GM18499 (cell line): Measurements from ENCODE around the gene DNAH1.

ENCODE experiments used
- ATAC-seq: cut with Tn5 transposase; IDR thresholded peaks from one replicate; pipeline ENCODE4 v1.9.1; 2021; ENCODE audit warnings: moderate number of reproducible peaks; ENCODE audit not compliant: insufficient read depth, unreplicated experiment

DNAH1 gene

DNA sequence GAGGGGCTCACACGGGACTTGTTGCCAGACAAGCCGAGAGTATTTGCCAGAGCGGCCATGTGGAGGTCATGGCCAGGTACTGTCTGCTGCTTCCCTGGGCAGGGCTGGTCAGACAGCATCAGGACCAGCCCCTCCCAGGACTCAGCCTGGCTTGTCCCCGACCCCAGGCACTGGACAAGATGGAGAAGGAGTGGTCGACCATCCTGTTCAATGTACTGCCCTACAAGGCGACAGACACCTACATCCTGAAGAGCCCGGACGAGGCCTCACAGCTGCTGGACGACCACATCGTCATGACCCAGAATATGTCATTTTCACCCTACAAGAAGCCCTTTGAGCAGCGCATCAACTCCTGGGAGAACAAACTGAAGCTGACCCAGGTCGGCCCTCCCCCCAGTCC, 38.6 kb downstream of the DNAH1 start:
- ATAC-seq = no peak

DNA sequence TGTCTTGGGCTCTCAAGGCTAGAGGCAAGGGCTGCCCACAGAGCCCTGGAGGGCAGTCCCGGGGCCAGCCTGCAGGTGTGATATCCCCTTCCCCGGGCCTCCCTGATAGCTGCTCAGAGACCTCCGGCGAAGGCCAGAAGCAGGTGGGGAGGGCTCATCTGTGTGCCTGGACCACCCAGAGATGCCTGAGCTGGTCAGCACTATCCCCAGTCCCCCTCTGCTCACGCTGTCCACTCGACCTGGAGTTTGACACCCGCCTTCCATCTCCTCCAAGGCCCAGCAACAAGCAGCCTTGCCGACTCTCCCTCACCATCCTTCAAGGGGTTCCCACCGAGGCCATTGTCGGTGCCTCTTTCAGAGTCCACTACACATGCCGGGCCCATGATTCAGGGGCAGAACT, 39.4 kb downstream of the DNAH1 start:
- ATAC-seq = no peak

DNA sequence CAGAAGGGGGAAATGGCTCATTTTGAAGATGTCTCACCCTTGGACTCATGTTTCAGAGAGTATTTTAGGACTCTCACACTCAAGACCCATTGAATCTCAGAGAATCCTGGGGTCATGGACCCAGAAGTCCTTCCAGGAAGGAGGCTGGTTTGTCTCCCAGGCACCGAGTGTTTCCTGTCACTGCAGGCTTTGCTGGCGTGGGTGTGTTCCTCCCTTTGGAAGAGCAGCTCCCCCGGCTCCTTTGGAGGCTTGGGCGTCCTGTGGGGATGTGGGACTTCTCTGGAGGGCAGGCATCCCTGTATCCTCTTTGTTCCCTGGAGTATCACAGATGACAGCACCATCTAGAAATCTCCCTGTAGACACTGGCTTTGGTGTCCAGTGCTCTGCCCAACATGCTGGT, 40.0 kb downstream of the DNAH1 start:
- no peak for ATAC-seq

- ATAC-seq = no peak
These were observed 41.3 kb downstream of the DNAH1 start for GRCh38 chr3:52357151-52358080.

- ATAC-seq = no peak
These were observed 42.3 kb downstream of the DNAH1 start for GRCh38 chr3:52358362-52358940.

DNA sequence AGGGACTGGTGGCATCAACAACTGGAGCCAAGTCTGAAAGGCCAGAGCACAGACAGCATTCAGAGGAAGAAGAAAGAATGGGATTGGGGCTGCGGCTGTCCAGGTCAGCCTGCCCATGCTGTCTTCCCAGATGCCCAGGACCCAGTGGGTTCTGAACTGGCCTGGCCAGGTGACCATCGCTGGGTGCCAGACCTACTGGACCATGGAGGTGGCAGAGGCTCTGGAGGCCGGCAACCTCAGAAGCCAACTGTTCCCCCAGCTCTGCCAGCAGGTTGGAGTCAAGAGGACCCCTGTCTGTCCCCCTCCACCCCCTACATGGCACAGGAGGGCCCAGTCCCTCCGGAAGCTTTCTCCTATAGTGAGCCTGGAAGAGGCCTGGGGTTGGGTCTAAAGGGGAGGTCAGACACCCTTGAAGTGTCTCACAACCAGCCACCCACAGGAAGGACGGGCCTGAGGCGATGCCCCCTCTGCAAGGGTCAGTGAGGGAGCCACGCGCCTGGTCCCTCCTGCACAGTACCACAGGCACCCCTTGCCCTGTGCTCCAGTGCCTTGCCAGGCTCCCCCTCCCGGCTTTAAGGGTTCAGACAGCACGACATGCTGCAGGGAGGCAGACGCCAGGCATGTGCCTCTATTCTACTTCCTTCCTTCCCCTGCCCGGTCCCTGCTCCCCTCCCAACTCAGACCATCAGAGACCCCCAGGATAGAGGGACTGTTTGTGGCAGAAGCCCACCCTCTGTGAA, 43.2 kb downstream of the DNAH1 start:
- no peak for ATAC-seq

DNA sequence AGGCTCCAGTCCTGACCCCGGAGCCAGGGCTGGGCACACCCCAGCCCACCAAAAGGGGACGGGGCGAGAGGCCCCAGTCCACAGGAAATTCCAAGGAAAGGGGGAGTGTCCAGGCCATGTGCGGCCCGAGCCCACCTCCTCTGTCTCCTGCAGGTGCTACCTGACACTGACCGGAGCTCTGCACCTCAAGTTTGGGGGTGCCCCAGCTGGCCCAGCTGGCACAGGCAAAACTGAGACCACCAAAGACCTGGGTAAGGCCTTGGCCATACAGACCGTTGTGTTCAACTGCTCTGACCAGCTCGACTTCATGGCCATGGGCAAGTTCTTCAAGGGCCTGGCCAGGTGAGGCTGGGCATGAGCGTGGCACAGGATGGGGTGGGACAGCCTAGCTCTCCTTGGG, 44.9 kb downstream of the DNAH1 start:
- ATAC-seq = no peak

DNA sequence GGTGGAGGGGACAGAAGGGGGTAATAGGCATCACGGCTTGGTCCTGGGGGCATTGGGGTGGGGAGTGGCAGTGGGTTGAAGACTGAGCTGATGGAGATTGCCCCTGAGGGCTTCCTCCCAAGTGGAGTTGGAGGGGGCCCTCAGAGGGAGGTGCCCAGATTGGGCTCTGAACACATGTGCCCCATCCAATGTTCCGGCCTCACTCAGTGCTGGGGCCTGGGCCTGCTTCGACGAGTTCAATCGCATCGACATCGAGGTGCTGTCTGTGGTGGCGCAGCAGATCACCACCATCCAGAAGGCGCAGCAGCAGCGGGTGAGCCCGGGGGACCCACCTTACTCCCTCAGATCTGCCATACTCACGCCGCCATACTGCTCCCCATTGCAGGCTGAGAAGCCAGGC, 45.3 kb downstream of the DNAH1 start:
- ATAC-seq = no peak

GRCh38 chr3:52361898-52362297, 45.8 kb downstream of the DNAH1 start:
- ATAC-seq = no peak

- ATAC-seq = no peak
These were observed 48.4 kb downstream of the DNAH1 start for GRCh38 chr3:52364322-52365035.

DNA sequence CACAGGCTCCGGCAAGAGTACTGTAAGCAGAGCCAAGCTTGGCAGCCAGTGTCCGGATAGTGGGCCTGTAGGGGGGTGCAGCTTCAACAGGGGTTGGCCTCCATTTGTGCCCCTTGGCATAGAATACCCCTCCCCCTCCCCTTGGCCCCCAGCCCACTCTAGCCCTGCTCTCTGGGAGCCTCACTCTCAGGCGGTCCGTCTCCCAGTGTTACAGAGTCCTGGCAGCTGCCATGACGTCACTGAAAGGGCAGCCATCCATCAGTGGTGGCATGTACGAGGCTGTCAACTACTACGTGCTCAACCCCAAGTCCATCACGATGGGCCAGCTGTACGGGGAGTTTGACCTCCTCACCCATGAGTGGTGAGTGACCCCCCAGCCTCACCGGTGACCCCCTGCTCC, 50.4 kb downstream of the DNAH1 start:
- no peak for ATAC-seq

- no peak for ATAC-seq
These were observed 52.1 kb downstream of the DNAH1 start for GRCh38 chr3:52367891-52368880.

DNA sequence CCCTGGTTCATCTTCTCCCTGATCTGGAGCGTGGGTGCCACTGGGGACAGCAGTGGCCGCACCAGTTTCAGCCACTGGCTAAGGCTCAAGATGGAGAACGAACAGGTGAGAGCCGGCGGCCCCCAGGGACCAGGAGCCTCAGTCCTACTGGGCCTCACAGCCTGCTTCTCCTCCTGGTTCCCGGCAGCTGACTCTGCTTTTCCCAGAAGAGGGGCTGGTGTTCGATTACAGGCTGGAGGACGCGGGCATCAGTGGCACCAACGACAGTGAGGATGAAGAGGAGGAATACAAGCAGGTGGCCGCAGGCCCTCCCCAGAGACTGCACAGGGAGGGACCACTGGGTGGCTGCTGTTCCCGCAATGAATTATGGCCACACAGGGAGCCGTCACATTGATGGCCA, 54.4 kb downstream of the DNAH1 start:
- no peak for ATAC-seq

- ATAC-seq = no peak
These were observed 56.8 kb downstream of the DNAH1 start for GRCh38 chr3:52372822-52373504.

GRCh38 chr3:52373676-52374075, 57.6 kb downstream of the DNAH1 start:
- no peak for ATAC-seq

DNA sequence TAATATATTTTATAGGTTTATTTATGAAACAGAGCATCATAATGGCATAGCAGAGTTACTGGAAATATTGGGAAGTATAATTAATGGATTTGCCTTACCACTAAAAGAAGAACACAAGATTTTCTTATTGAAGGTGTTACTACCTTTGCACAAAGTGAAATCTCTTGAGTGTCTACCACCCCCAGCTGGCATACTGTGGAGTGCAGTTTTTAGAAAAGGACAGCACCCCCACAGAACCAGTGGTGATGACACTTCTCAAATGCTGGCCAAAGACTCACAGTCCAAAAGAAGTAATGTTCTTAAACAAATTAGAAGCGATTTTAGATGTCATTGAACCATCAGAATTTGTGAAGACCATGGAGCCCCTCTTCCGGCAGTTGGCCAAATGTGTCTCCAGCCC, 58.1 kb downstream of the DNAH1 start:
- ATAC-seq = no peak

DNA sequence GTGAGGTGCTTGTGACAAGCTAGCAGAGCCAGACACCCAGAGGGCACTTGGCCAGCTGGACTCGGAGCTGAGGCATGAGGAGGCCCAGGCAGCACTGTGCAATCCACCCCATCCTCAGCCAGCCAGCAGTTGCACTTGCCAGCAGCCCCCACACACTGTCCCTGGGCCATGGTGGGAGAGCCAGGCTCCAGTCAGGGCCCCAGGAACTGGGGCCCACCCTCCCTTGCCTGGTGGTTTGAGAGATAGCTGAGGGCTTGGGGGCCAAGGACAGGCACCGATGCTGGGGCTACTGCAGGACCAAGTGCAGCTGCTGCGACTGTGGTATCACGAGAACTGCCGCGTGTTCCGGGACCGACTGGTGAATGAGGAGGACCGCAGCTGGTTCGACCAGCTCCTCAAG, 63.5 kb downstream of the DNAH1 start:
- no peak for ATAC-seq

GRCh38 chr3:52380023-52380422, 63.9 kb downstream of the DNAH1 start:
- no peak for ATAC-seq

GRCh38 chr3:52381623-52382022, 65.5 kb downstream of the DNAH1 start:
- ATAC-seq = no peak
